ENCODE results near the gene LIN28A.

- TF ChIP-seq ZNF274 (IDR thresholded peaks at IDR 0.05; ENCODE audit: low read depth, low read length) (no peak), SUZ12 (IDR thresholded peaks at IDR 0.05; ENCODE audit: extremely low read depth, insufficient read depth, insufficient read length) (no peak), YY1 (IDR thresholded peaks at IDR 0.05; ENCODE audit: insufficient read depth, insufficient read length) (no peak)
Measured at GRCh38 chr1:26412180-26412840, 1.7 kb downstream of the LIN28A start.

Measured in NT2/D1 (cell line).